Fibroblast of the aortic adventitia (primary cell): ENCODE data around the gene GSTM2. TPM values are rescaled to one million over a fixed set of nuclear protein-coding genes. Genes with fewer than 3 reads are reported as not detected.
A peak's percentile ranks its signal among the peaks of the same experiment; 100 is the strongest.
"Not testable (repeated sequence)": the region's sequence is repeated elsewhere in the genome, so short reads cannot be mapped to it uniquely, and the experiment has no call there.

ENCODE experiments used
- DNase-seq: peaks from one replicate; pipeline ENCODE4 v3.0.0-alpha.2; 2010; ENCODE audit warnings: low read depth
- H3K4me3 ChIP-seq: 2 replicates; pipeline ENCODE4 v1.5.1; 2011; ENCODE audit warnings: low read depth, mild to moderate bottlenecking, control low read depth, low read length, moderate library complexity
- CTCF ChIP-seq: IDR thresholded peaks from 2 replicates; pipeline ENCODE4 v1.5.1; 2011; ENCODE audit warnings: mild to moderate bottlenecking, low read length, control low read depth, inconsistent platforms; ENCODE audit not compliant: insufficient read depth
- total RNA-seq: library from RNA; depleted of rRNA; stranded (reverse); fragments of >200 nt; gene quantifications from 2 replicates; pipeline ENCODE4 v1.2.3, GENCODE V29; 2012; ENCODE audit warnings: low replicate concordance

The GSTM2 gene
- total RNA-seq, 1 donor = 27.7 TPM

- H3K4me3 ChIP-seq = no peak overlapping the region
- DNase-seq = no peak
- no peak for TF ChIP-seq CTCF
Observed at GRCh38 chr1:109664671-109665070, 3.2 kb upstream of the GSTM2 start.

GRCh38 chr1:109668123-109668775 is 392 bp downstream of the GSTM2 start:
- H3K4me3 ChIP-seq = peak overlapping the region; percentile 66
- no peak for DNase-seq
- no peak for TF ChIP-seq CTCF

- DNase-seq = no peak
- no peak overlapping the region for H3K4me3 ChIP-seq
- no peak for TF ChIP-seq CTCF
Observed at GRCh38 chr1:109669246-109669948, 1.5 kb downstream of the GSTM2 start.

GRCh38 chr1:109669949-109670302 is 2.1 kb downstream of the GSTM2 start:
- DNase-seq, H3K4me3 ChIP-seq: not testable (repeated sequence)

GRCh38 chr1:109671067-109671466 is 3.2 kb downstream of the GSTM2 start:
- no peak for DNase-seq
- TF ChIP-seq CTCF = no peak
- no peak overlapping the region for H3K4me3 ChIP-seq

GRCh38 chr1:109673861-109674260 is 6.0 kb downstream of the GSTM2 start:
- H3K4me3 ChIP-seq, DNase-seq: not testable (repeated sequence)

GRCh38 chr1:109676683-109677381 is 9.0 kb downstream of the GSTM2 start:
- not testable (repeated sequence) for H3K4me3 ChIP-seq, DNase-seq

GRCh38 chr1:109677459-109677858 is 9.6 kb downstream of the GSTM2 start:
- no peak for DNase-seq
- H3K4me3 ChIP-seq = no peak overlapping the region
- TF ChIP-seq CTCF = no peak

GRCh38 chr1:109678637-109679036 is 10.8 kb downstream of the GSTM2 start:
- not testable (repeated sequence) for H3K4me3 ChIP-seq, DNase-seq

GRCh38 chr1:109684777-109685176 is 16.9 kb downstream of the GSTM2 start:
- DNase-seq, H3K4me3 ChIP-seq: not testable (repeated sequence)

GRCh38 chr1:109685399-109685798 is 17.5 kb downstream of the GSTM2 start:
- not testable (repeated sequence) for H3K4me3 ChIP-seq, DNase-seq

- DNase-seq = not testable (repeated sequence)
Observed at GRCh38 chr1:109685890-109686289, 18.0 kb downstream of the GSTM2 start.

More at GRCh38 chr1:109685890-109686289, 18.0 kb downstream of the GSTM2 start:
- H3K4me3 ChIP-seq = not testable (repeated sequence)
